SK-N-SH treated with all-trans-retinoic acid at 6 μM for 48 hours (cell line): ENCODE measurements around the gene FGF2.

Source experiments
- ATAC-seq: fragments of 200-7000 bp; cut with Tn5 transposase; 3 replicates; pipeline ENCODE4 v1.9.1; 2020; ENCODE audit warnings: mild to moderate bottlenecking, moderate library complexity
- CSDC2 ChIP-seq: fragments of 250-450 bp; sonication (Bioruptor Pico); IDR thresholded peaks from 2 replicates; pipeline ENCODE4 v1.5.0; 2020; ENCODE audit warnings: mild to moderate bottlenecking, moderate library complexity
- ESRRG ChIP-seq: fragments of 250-450 bp; sonication (Bioruptor Pico); IDR thresholded peaks from 2 replicates; pipeline ENCODE4 v1.6.1; 2021; ENCODE audit warnings: mild to moderate bottlenecking
- GLIS3 ChIP-seq: fragments of 250-450 bp; sonication (Bioruptor Pico); IDR thresholded peaks from 2 replicates; pipeline ENCODE4 v1.5.0; 2020; ENCODE audit warnings: mild to moderate bottlenecking, moderate library complexity
- ISL1 ChIP-seq: fragments of 250-450 bp; sonication (Bioruptor Pico); IDR thresholded peaks from 2 replicates; pipeline ENCODE4 v2.1.2; 2022; ENCODE audit warnings: mild to moderate bottlenecking, moderate library complexity
- OSR1 ChIP-seq: fragments of 250-450 bp; sonication (Bioruptor Pico); IDR thresholded peaks from 2 replicates; pipeline ENCODE4 v1.8.0; 2022; ENCODE audit warnings: moderate library complexity, mild to moderate bottlenecking, inconsistent platforms
- PPARA ChIP-seq: fragments of 250-450 bp; sonication (Bioruptor Pico); IDR thresholded peaks from 2 replicates; pipeline ENCODE4 v1.5.0; 2020; ENCODE audit warnings: mild to moderate bottlenecking, borderline replicate concordance
- RARB ChIP-seq: fragments of 250-450 bp; sonication (Bioruptor Pico); IDR thresholded peaks from 2 replicates; pipeline ENCODE4 v1.8.0; 2021; ENCODE audit warnings: mild to moderate bottlenecking, moderate library complexity
- SNAI2 ChIP-seq: fragments of 250-450 bp; sonication (Bioruptor Pico); IDR thresholded peaks from 2 replicates; pipeline ENCODE4 v1.5.0; 2020; ENCODE audit warnings: mild to moderate bottlenecking, moderate library complexity
- TCF4 ChIP-seq: fragments of 250-450 bp; sonication (Bioruptor Pico); IDR thresholded peaks from 2 replicates; pipeline ENCODE4 v1.8.0; 2021; ENCODE audit warnings: mild to moderate bottlenecking, moderate library complexity, borderline replicate concordance
- TOX ChIP-seq: fragments of 250-450 bp; sonication (Bioruptor Pico); IDR thresholded peaks from 2 replicates; pipeline ENCODE4 v1.8.0; 2021; ENCODE audit warnings: mild to moderate bottlenecking, moderate library complexity, borderline replicate concordance
- ZFP3 ChIP-seq: fragments of 250-450 bp; sonication (Bioruptor Pico); IDR thresholded peaks from 2 replicates; pipeline ENCODE4 v1.5.0; 2020; ENCODE audit warnings: mild to moderate bottlenecking, moderate library complexity
- ZNF565 ChIP-seq: fragments of 450-650 bp; formaldehyde crosslinking; conservative IDR thresholded peaks from 2 replicates; pipeline ENCODE4 v1.5.0; 2020; ENCODE audit warnings: low read depth, mild to moderate bottlenecking, moderate library complexity
- ZNF8 ChIP-seq: fragments of 450-650 bp; formaldehyde crosslinking; IDR thresholded peaks from 2 replicates; pipeline ENCODE4 v1.5.0; 2020; ENCODE audit warnings: mild to moderate bottlenecking, moderate library complexity
- TF ChIP-seq, protein P1 (sequence below): fragments of 250-450 bp; sonication (Bioruptor Pico); IDR thresholded peaks from 2 replicates; pipeline ENCODE4 v1.5.1; 2020; ENCODE audit warnings: low read depth, mild to moderate bottlenecking, moderate library complexity
- TF ChIP-seq, protein P2 (sequence below): fragments of 250-450 bp; sonication (Bioruptor Pico); IDR thresholded peaks from 2 replicates; pipeline ENCODE4 v1.5.0; 2020; ENCODE audit warnings: mild to moderate bottlenecking, moderate library complexity
- TF ChIP-seq, protein P3 (sequence below): fragments of 250-450 bp; sonication (Bioruptor Pico); IDR thresholded peaks from 2 replicates; pipeline ENCODE4 v1.8.0; 2021; ENCODE audit warnings: low read depth, mild to moderate bottlenecking, moderate library complexity, borderline replicate concordance
- TF ChIP-seq, protein P4 (sequence below): fragments of 250-450 bp; sonication (Bioruptor Pico); IDR thresholded peaks from 2 replicates; pipeline ENCODE4 v1.5.1; 2021; ENCODE audit warnings: mild to moderate bottlenecking, moderate library complexity

The FGF2 gene

DNA sequence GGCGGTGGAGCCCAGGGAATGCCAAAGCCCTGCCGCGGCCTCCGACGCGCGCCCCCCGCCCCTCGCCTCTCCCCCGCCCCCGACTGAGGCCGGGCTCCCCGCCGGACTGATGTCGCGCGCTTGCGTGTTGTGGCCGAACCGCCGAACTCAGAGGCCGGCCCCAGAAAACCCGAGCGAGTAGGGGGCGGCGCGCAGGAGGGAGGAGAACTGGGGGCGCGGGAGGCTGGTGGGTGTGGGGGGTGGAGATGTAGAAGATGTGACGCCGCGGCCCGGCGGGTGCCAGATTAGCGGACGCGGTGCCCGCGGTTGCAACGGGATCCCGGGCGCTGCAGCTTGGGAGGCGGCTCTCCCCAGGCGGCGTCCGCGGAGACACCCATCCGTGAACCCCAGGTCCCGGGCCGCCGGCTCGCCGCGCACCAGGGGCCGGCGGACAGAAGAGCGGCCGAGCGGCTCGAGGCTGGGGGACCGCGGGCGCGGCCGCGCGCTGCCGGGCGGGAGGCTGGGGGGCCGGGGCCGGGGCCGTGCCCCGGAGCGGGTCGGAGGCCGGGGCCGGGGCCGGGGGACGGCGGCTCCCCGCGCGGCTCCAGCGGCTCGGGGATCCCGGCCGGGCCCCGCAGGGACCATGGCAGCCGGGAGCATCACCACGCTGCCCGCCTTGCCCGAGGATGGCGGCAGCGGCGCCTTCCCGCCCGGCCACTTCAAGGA lies at the start of gene FGF2:
FGF2 (plus strand) TSS at position 279 of the 705 bp plus-strand sequence; CDS start at position 623, 344 bp downstream.
- peak; percentile 61 for ATAC-seq
- TF ChIP-seq, protein P1, sequence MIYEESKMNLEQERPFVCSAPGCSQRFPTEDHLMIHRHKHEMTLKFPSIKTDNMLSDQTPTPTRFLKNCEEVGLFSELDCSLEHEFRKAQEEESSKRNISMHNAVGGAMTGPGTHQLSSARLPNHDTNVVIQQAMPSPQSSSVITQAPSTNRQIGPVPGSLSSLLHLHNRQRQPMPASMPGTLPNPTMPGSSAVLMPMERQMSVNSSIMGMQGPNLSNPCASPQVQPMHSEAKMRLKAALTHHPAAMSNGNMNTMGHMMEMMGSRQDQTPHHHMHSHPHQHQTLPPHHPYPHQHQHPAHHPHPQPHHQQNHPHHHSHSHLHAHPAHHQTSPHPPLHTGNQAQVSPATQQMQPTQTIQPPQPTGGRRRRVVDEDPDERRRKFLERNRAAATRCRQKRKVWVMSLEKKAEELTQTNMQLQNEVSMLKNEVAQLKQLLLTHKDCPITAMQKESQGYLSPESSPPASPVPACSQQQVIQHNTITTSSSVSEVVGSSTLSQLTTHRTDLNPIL (CRISPR knock-in tag) = no peak
- TF ChIP-seq ZNF8 (CRISPR knock-in tag) = no peak
- TF ChIP-seq CSDC2 (CRISPR knock-in tag) = no peak

DNA sequence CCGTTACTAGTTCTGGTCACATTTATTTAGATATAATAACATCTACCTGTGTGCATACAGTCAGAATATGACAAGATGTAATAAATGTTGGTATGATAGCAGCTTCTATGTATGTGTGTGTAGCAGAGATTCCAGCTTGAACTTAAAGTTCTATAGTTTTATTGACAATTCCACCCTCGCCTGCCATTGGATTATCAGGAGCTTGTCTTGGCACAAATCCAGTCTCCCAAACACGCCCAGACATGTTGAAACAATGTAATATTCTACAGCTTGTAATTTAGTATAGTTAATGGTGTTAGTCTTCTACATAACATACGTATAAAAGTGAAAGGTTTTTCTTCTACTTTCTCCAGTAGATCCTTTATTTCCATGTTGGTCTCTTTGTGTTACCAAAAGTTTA lies 49.7 kb upstream of the FGF2 start:
- TF ChIP-seq TOX (CRISPR knock-in tag) (no peak), PPARA (no peak), ZFP3 (CRISPR knock-in tag) (no peak), TCF4 (CRISPR knock-in tag) (no peak), ISL1 (CRISPR knock-in tag) (no peak)
- TF ChIP-seq, protein P2, sequence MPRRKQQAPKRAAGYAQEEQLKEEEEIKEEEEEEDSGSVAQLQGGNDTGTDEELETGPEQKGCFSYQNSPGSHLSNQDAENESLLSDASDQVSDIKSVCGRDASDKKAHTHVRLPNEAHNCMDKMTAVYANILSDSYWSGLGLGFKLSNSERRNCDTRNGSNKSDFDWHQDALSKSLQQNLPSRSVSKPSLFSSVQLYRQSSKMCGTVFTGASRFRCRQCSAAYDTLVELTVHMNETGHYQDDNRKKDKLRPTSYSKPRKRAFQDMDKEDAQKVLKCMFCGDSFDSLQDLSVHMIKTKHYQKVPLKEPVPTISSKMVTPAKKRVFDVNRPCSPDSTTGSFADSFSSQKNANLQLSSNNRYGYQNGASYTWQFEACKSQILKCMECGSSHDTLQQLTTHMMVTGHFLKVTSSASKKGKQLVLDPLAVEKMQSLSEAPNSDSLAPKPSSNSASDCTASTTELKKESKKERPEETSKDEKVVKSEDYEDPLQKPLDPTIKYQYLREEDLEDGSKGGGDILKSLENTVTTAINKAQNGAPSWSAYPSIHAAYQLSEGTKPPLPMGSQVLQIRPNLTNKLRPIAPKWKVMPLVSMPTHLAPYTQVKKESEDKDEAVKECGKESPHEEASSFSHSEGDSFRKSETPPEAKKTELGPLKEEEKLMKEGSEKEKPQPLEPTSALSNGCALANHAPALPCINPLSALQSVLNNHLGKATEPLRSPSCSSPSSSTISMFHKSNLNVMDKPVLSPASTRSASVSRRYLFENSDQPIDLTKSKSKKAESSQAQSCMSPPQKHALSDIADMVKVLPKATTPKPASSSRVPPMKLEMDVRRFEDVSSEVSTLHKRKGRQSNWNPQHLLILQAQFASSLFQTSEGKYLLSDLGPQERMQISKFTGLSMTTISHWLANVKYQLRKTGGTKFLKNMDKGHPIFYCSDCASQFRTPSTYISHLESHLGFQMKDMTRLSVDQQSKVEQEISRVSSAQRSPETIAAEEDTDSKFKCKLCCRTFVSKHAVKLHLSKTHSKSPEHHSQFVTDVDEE (CRISPR knock-in tag) = no peak
- TF ChIP-seq, protein P3, sequence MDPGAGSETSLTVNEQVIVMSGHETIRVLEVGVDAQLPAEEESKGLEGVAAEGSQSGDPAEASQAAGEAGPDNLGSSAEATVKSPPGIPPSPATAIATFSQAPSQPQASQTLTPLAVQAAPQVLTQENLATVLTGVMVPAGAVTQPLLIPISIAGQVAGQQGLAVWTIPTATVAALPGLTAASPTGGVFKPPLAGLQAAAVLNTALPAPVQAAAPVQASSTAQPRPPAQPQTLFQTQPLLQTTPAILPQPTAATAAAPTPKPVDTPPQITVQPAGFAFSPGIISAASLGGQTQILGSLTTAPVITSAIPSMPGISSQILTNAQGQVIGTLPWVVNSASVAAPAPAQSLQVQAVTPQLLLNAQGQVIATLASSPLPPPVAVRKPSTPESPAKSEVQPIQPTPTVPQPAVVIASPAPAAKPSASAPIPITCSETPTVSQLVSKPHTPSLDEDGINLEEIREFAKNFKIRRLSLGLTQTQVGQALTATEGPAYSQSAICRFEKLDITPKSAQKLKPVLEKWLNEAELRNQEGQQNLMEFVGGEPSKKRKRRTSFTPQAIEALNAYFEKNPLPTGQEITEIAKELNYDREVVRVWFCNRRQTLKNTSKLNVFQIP = no peak

DNA sequence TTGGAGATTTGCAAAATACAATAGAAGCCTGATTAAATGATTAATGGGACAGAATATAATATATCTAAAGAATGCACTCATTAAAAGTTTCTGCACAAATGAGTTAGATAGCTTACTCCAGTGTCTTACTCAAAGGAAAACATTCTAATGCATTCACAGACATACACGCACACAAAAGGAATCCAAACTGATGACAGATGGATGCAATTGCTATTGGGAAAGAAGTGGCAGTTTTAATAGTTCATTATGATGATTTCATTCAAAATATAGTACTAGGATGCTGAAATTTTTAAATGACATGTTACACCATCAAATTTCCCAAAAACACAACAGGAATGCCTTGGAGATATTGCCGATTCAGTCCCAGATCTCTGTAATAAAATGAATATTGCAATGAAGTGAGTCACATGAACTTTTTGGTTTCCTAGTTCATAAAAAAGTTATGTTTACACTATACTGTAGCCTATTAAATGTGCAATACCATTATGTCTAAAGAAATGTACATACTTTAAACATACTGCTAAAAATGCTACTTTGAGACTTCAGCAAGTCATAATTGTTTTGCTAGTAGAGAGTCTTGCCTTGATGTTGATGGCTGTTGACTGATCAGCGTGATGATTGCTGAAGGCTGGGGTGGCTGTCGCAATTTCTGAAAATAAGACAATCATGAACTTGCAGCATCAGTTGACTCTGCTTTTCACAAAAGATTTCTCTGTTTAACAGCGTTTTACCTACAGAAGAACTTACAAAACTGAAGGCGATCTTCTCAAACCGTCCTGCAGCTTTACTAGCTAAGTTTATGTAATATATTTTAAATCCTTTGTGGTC lies 48.6 kb upstream of the FGF2 start:
- TF ChIP-seq, protein P1 (CRISPR knock-in tag) = peak; percentile 54; the same call in 1 of the 2 replicates
- TF ChIP-seq TCF4 (CRISPR knock-in tag) = no peak
- no peak for TF ChIP-seq CSDC2 (CRISPR knock-in tag)
- peak; percentile 91 for TF ChIP-seq ISL1 (CRISPR knock-in tag)
- TF ChIP-seq, protein P3 = no peak
- no peak for TF ChIP-seq GLIS3 (CRISPR knock-in tag)
- peak; percentile 59 for ATAC-seq

More for the DNA sequence above, 49.7 kb upstream of the FGF2 start:
- no peak for ATAC-seq

DNA sequence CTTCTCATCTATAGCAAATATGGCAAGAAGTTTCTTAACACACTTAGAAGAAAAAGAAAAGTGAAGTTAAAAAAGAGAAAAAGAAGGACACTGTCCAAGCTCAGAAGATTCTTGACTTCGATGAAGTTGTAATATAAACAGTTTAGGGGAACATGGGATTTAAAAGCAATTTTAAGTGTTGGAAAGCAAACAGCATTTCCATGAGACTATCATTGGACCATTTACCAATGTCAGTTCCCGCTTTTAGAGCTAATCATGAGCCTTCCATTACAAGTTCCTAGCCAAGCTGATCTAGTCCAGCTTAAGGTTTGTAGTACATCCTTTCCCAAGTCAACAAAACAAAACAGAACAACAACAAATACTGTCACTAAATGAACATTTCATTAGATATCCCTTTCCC lies 45.1 kb upstream of the FGF2 start:
- ATAC-seq = no peak
- TF ChIP-seq TCF4 (CRISPR knock-in tag) = no peak
- TF ChIP-seq, protein P2 (CRISPR knock-in tag) = no peak
- no peak for TF ChIP-seq OSR1 (CRISPR knock-in tag)
- no peak for TF ChIP-seq SNAI2 (CRISPR knock-in tag)
- TF ChIP-seq ZNF565 (CRISPR knock-in tag) = no peak
- TF ChIP-seq ESRRG (CRISPR knock-in tag) = no peak
- no peak for TF ChIP-seq RARB (CRISPR knock-in tag)
- TF ChIP-seq, protein P4, sequence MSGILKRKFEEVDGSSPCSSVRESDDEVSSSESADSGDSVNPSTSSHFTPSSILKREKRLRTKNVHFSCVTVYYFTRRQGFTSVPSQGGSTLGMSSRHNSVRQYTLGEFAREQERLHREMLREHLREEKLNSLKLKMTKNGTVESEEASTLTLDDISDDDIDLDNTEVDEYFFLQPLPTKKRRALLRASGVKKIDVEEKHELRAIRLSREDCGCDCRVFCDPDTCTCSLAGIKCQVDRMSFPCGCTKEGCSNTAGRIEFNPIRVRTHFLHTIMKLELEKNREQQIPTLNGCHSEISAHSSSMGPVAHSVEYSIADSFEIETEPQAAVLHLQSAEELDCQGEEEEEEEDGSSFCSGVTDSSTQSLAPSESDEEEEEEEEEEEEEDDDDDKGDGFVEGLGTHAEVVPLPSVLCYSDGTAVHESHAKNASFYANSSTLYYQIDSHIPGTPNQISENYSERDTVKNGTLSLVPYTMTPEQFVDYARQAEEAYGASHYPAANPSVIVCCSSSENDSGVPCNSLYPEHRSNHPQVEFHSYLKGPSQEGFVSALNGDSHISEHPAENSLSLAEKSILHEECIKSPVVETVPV = no peak
- TF ChIP-seq GLIS3 (CRISPR knock-in tag) = no peak
